Right lobe of liver (tissue), 4 donors: ENCODE results near the gene MGRN1.

ENCODE experiments used
- CTCF ChIP-seq, 4 donors: fragments of 200-600 bp in 3 of 4; fragments of 450-650 bp in 1 of 4; IDR thresholded peaks; one replicate each; pipeline versions ENCODE4 v1.5.1 to v1.8.0; 2016 to 2022; ENCODE audit warnings: antibody characterized with exemption in 4 of 4, mild to moderate bottlenecking in 2 of 4
- POLR2A ChIP-seq: fragments of 450-650 bp; IDR thresholded peaks from one replicate; pipeline ENCODE4 v1.6.1; 2017; ENCODE audit warnings: antibody characterized with exemption, mild to moderate bottlenecking
- donor health status: DM: no; HTN: no; CAD: no.
- donor health status: DM: no; HTN: no; CAD: no.
- donor health status: DM: no; HTN: yes; CAD: no.

DNA sequence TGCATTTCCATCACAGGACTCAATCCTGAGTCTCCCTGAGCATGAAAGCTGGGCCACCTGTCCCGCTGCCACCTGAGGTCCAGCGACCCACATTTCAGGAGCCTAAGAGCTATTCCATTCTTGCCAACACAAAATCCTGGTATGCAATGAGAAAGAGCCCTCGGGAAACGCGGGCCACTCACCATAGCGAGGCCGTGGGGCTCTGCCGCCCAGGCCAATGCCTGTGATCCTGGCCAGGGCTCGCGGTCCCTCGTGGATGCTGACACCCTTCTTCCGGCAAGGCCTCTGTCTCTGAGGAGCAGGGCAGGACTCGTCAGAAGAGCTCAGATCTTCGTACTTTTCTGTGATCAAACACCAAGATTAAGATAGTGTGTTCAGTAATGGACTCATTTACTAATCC lies 80.3 kb downstream of the MGRN1 start:
- TF ChIP-seq CTCF (IDR thresholded peaks at IDR 0.05) (no peak), POLR2A (no peak)
